ENCODE data around the gene HYLS1.

DNA sequence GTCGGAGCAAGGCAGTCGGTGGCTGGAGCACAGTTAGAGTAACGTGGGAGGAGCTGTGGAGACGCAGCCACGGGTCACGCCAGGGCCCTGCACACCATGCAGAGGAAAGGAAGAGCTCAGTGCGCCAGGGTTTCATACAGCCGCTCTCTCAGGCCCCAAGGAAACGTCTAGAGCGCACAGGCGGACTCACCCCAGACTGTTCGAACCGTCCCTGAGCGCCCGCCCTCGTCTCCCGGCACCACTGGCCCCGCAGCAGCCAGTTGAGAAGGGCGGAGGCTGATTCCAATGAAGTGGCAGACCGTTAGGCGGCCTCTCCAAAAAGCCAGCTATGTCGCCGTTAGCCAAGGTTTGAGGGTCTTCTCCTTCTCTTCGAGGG lies 483 bp upstream of the HYLS1 start:
- TF ChIP-seq, protein P1, sequence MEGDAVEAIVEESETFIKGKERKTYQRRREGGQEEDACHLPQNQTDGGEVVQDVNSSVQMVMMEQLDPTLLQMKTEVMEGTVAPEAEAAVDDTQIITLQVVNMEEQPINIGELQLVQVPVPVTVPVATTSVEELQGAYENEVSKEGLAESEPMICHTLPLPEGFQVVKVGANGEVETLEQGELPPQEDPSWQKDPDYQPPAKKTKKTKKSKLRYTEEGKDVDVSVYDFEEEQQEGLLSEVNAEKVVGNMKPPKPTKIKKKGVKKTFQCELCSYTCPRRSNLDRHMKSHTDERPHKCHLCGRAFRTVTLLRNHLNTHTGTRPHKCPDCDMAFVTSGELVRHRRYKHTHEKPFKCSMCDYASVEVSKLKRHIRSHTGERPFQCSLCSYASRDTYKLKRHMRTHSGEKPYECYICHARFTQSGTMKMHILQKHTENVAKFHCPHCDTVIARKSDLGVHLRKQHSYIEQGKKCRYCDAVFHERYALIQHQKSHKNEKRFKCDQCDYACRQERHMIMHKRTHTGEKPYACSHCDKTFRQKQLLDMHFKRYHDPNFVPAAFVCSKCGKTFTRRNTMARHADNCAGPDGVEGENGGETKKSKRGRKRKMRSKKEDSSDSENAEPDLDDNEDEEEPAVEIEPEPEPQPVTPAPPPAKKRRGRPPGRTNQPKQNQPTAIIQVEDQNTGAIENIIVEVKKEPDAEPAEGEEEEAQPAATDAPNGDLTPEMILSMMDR (IDR thresholded peaks at IDR 0.05): no peak
- no peak for TF ChIP-seq POLR2A (IDR thresholded peaks at IDR 0.05)

Measured in Peyer's patch (tissue), 4 donors.